ENCODE measurements around the gene PIGB.
"Not testable (repeated sequence)": the region's sequence is repeated elsewhere in the genome, so short reads cannot be mapped to it uniquely, and the experiment has no call there.

Gene PIGB

GRCh38 chr15:55383687-55384086 is 64.7 kb downstream of the PIGB start:
- DNase-seq, result no peak

GRCh38 chr15:55387027-55387426 is 68.0 kb downstream of the PIGB start:
- DNase-seq, result no peak

- DNase-seq, result no peak
Measured at GRCh38 chr15:55389264-55389607, 70.2 kb downstream of the PIGB start.

GRCh38 chr15:55394694-55395093 is 75.7 kb downstream of the PIGB start:
- DNase-seq, result no peak

- no peak for DNase-seq
Measured at GRCh38 chr15:55398243-55398642, 79.2 kb downstream of the PIGB start.

- DNase-seq, result not testable (repeated sequence)
Measured at GRCh38 chr15:55400050-55400449, 81.0 kb downstream of the PIGB start.

GRCh38 chr15:55401786-55402246 is 82.8 kb downstream of the PIGB start:
- DNase-seq, result no peak

GRCh38 chr15:55402707-55403106 is 83.7 kb downstream of the PIGB start:
- no peak for DNase-seq

- DNase-seq, result no peak
Measured at GRCh38 chr15:55403531-55403930, 84.5 kb downstream of the PIGB start.

Data from NCI-H526 (cell line).